BJ (cell line): ENCODE results near the gene DDA1. TPM values are rescaled to one million over a fixed set of nuclear protein-coding genes. Genes with fewer than 3 reads are reported as not detected.

ENCODE experiments used
- CTCF ChIA-PET: fragments of 350-600 bp; formaldehyde crosslinking; extraction: SDS; loops from one replicate; lab custom pipeline; 2021; ENCODE audit warnings: antibody characterized with exemption, inconsistent platforms; lab: Yijun Ruan, JAX
- POLR2A ChIA-PET: fragments of 300-600 bp; sonication (Branson Sonifier 250); formaldehyde crosslinking; extraction: SDS; loops from one replicate; lab custom pipeline; 2021; ENCODE audit warnings: antibody characterized with exemption; lab: Charles Lee
- DNase-seq: peaks from one replicate; pipeline ENCODE4 v3.0.0-alpha.2; 2011; ENCODE audit warnings: low read depth
- H3K27me3 ChIP-seq: 2 replicates; pipeline ENCODE4 v1.6.0; 2011; ENCODE audit warnings: low read length; ENCODE audit not compliant: control insufficient read depth, insufficient read depth
- H3K36me3 ChIP-seq: 2 replicates; pipeline ENCODE4 v1.5.1; 2011; ENCODE audit warnings: low read length; ENCODE audit not compliant: control insufficient read depth, insufficient read depth
- H3K4me3 ChIP-seq: 2 replicates; pipeline ENCODE4 v1.5.1; 2011; ENCODE audit warnings: low read depth, mild to moderate bottlenecking, control low read depth, low read length
- polyA plus RNA-seq: library from polyadenylated mRNA; depleted of rRNA; stranded (reverse); fragments of >200 nt; gene quantifications from 2 replicates; pipeline ENCODE4 v1.2.3, GENCODE V29; 2011
- TF ChIP-seq, protein P1 (sequence below): IDR thresholded peaks from 2 replicates; pipeline ENCODE4 v1.5.1; 2011; ENCODE audit warnings: low read depth, mild to moderate bottlenecking, control low read depth, inconsistent platforms, low read length, moderate library complexity; ENCODE audit not compliant: insufficient read depth

Gene DDA1
- polyA plus RNA-seq, 1 experiment, result 52.7 TPM

DNA sequence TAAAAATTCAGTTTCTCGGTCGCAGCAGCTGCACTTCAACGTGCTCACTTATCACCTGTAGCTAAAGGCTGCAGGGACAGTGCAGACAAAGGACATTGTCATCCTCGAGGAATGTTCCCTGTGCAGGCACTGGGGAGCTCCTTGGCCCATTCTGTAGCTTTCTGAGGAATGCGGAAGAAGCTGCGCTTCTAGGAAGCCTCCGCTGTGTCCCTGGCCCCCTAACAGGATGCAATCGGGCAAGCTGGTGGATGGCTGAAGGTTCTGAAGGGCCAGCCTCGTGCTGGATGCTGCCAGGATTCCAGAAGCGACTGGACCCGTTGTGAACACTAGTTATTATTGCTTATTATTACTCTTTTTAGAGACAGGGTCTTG is 17.2 kb downstream of the DDA1 start:
- Histone ChIP-seq H3K27me3 (no peaks in the 10 kb centered on the region), H3K4me3 (no peak overlapping the region), H3K36me3 (peaks cover 5% of the 10 kb centered on the region)
- CTCF ChIA-PET, result interaction anchor here (0.9 to 2.2 kb wide), 2 partner anchors 21 to 22 kb away, joined by 3 to 7 read pairs; partner anchors contain the start of gene MRPL34
- no peak for DNase-seq
- TF ChIP-seq, protein P1, sequence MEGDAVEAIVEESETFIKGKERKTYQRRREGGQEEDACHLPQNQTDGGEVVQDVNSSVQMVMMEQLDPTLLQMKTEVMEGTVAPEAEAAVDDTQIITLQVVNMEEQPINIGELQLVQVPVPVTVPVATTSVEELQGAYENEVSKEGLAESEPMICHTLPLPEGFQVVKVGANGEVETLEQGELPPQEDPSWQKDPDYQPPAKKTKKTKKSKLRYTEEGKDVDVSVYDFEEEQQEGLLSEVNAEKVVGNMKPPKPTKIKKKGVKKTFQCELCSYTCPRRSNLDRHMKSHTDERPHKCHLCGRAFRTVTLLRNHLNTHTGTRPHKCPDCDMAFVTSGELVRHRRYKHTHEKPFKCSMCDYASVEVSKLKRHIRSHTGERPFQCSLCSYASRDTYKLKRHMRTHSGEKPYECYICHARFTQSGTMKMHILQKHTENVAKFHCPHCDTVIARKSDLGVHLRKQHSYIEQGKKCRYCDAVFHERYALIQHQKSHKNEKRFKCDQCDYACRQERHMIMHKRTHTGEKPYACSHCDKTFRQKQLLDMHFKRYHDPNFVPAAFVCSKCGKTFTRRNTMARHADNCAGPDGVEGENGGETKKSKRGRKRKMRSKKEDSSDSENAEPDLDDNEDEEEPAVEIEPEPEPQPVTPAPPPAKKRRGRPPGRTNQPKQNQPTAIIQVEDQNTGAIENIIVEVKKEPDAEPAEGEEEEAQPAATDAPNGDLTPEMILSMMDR, result no peak
- POLR2A ChIA-PET, result no interaction called here

DNA sequence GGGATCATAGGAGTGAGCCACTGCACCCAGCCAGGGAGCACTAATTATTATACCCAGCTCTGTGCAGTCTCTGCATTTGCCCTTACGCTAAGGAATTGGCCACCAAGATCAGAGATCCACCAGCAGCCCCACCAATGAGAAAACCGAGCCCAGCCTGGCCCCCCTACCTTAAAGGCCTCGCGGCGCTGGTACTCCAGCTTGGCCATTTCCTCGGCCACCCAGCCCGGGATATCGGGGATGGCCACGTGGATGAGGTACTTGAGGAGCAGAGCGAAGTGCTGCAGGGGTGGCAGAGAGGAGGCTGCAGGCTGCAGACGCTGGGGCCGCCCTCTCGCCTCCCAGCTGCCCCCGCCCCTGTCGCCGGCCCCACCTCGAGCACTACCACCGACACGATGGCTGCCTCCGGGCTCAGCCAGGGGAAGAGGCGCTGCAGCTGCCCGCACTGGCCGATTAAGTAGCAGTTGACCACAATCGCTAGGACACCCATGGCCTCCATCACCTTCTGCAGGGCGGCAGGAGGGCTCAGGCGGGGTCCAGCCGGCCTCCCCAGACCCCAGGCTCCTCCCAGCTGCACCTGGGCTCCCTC is 17.8 kb downstream of the DDA1 start:
- Histone ChIP-seq H3K27me3 (no peaks in the 10 kb centered on the region), H3K36me3 (no peaks in the 10 kb centered on the region; the same call in 1 of the 2 replicates), H3K4me3 (no peak overlapping the region)
- CTCF ChIA-PET, result interaction anchor here (0.9 to 2.2 kb wide), 2 partner anchors 20 to 22 kb away, joined by 3 to 7 read pairs; partner anchors contain the start of gene MRPL34
- DNase-seq, result no peak
- TF ChIP-seq, protein P1, result no peak
- POLR2A ChIA-PET, result no interaction called here

DNA sequence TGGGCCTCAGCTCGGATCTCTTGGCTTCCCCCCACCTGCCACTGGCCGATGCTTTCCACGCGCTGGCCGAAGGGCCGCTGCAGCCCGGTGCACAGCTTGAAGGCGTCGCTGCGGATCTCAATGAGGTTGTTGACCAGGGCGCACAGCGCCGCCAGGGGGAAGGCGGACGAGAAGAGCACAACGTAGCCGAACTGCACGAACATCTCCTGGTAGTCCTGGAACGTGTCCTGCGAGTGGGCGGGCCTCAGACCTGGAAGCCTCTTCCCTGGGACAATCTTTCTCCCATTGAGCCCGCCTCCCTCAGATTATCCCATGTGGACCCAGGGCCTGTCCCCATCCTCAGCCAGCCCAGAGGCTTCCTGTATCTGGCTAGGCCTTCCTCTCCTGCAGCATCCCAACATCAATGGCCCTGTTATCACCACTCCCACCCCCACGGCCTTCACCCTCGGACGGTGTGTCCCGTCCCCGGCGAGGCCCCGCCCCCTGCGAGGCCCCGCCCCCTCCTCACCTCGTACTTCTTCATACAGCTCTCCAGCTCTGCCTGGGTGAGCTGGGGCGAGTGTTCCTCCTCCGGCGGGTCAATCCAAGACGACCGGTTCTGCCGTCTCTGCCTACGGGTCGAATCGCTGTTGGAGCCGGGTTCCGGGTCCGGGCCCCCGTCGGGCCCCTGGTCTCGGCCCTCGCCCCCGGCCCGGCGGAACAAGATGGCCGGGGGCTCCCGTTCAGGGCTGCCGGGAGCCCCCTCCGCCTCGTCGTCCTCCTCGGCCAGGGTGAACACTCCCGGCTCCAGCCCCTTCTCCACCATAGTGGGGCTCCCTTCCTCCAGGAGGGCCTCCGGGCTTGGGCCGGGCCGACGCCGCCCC is 18.5 kb downstream of the DDA1 start:
- POLR2A ChIA-PET, result no interaction called here
- TF ChIP-seq, protein P1, result no peak
- DNase-seq, result no peak

DNA sequence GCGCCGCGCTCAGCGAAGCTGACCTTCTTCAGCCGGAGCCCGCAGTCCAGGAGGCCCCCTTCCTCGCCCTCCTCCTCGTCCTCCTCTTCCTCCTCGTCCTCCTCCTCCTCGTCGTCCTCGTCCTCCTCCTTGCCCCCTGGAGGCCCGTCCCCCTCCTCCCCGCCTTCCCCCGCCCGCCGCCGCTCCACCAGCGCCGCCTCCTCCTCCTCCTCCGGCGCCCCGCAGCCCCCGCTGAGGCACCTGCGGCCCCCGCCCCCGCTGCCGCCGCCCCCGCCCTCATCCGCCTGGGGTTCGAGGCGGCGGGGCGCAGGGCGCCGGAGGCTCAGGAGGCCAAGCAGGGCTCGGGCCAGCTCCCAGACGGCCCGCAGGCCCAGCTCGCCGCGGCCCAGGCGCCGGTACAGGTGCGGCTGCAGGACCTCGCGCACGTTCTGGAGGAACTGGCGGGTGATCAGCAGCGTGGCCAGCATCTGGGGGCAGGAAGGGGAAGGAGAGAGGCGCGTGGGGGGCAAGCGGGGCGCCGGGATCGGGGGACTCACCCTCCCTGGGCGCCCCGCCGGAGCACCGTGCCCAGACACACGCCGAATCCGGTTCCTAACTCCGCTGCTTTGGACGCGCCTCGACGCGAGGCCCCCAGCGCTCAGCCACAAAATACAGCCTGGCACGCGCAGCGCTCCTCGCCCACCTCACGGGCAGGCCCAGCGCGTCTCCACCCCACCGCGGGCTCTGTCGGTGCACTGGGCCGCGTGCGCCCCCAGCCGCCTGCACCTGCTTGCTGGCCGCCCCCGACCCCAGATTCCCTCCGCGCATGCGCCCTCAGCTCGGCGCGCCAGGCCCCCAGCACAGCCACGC is 19.4 kb downstream of the DDA1 start:
- Histone ChIP-seq H3K27me3 (no peaks in the 10 kb centered on the region), H3K36me3 (no peaks in the 10 kb centered on the region; the same call in 1 of the 2 replicates), H3K4me3 (no peak overlapping the region)
- TF ChIP-seq, protein P1, result no peak
- no peak for DNase-seq
- ChIA-PET POLR2A (no interaction called here), CTCF (no interaction called here)

More for the DNA sequence above, 18.5 kb downstream of the DDA1 start:
- Histone ChIP-seq H3K4me3 (no peak overlapping the region), H3K27me3 (no peaks in the 10 kb centered on the region), H3K36me3 (no peaks in the 10 kb centered on the region; the same call in 1 of the 2 replicates)
- CTCF ChIA-PET, result interaction anchor here (2.2 kb wide), 1 partner anchor 23 kb away, joined by 7 read pairs; the partner anchor contains the start of gene MRPL34
